ENCODE results near the gene LRRK1.
"Not testable (repeated sequence)": the region's sequence is repeated elsewhere in the genome, so short reads cannot be mapped to it uniquely, and the experiment has no call there.

LRRK1 gene

GRCh38 chr15:101092156-101092866 lies 173.2 kb downstream of the LRRK1 start:
- DNase-seq (ENCODE audit: low read depth), result no peak

GRCh38 chr15:101092867-101093202 lies 173.7 kb downstream of the LRRK1 start:
- DNase-seq (ENCODE audit: low read depth), result no peak

DNA sequence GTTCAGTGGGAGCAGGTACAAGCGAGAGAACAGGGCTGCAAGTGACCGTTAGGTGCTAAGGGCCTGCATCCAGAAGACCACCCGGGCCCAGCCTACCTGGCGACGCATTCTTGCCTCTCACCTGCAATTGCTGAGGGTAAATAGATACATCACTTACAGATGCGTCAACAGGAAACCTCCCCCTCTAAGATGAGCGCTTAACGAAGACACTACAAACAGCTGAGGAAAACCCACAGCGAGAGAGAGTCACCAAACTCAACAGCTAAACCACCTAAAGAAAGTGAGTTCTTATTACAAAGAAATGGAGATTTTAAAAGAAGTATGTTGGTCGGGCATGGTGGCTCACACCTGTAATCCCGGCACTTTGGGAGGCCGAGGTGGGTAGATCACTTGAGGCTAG lies 174.8 kb downstream of the LRRK1 start:
- no peak for DNase-seq (ENCODE audit: low read depth)

DNA sequence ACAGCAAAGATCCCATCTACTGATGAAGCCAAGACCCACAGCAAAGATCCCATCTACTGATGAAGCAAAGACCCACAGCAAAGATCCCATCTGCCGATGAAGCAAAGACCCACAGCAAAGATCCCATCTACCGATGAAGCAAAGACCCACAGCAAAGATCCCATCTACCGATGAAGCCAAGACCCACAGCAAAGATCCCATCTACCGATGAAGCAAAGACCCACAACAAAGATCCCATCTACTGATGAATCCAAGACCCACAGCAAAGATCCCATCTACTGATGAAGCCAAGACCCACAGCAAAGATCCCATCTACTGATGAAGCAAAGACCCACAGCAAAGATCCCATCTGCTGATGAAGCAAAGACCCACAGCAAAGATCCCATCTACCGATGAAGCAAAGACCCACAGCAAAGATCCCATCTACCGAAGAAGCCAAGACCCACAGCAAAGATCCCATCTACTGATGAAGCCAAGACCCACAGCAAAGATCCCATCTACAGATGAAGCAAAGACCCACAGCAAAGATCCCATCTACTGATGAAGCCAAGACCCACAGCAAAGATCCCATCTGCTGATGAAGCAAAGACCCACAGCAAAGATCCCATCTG lies 176.7 kb downstream of the LRRK1 start:
- not testable (repeated sequence) for DNase-seq (ENCODE audit: low read depth)

GRCh38 chr15:101097111-101097510 lies 178.0 kb downstream of the LRRK1 start:
- no peak for DNase-seq (ENCODE audit: low read depth)

GRCh38 chr15:101099183-101099582 lies 180.0 kb downstream of the LRRK1 start:
- no peak for DNase-seq (ENCODE audit: low read depth)

DNA sequence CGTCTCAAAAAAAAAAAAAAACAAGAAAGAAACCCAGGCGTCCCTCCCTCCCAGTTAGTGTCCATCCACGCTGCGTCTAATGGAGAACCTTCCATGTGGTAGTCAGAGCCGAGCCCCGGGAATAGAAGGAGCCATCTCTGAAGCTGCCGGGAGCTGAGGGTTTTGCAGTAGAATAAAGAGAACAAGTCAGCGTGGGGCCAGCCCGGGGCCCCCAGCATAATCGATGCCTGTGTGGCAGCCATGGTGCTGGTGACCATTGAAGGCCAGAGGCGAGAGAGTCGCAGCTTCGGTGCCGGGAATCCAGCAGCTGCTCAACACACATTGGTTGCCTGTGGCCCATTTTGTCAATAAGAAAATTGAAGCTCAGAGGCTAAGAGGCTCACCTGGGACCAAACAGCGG lies 181.0 kb downstream of the LRRK1 start:
- DNase-seq (ENCODE audit: low read depth), result no peak

GRCh38 chr15:101100593-101101442 lies 181.7 kb downstream of the LRRK1 start:
- DNase-seq (ENCODE audit: low read depth), result no peak

GRCh38 chr15:101101676-101102075 lies 182.5 kb downstream of the LRRK1 start:
- no peak for DNase-seq (ENCODE audit: low read depth)

- DNase-seq (ENCODE audit: low read depth), result no peak
These were observed 183.6 kb downstream of the LRRK1 start for GRCh38 chr15:101102746-101103145.

- no peak for DNase-seq (ENCODE audit: low read depth)
These were observed 184.4 kb downstream of the LRRK1 start for GRCh38 chr15:101103598-101103997.

DNA sequence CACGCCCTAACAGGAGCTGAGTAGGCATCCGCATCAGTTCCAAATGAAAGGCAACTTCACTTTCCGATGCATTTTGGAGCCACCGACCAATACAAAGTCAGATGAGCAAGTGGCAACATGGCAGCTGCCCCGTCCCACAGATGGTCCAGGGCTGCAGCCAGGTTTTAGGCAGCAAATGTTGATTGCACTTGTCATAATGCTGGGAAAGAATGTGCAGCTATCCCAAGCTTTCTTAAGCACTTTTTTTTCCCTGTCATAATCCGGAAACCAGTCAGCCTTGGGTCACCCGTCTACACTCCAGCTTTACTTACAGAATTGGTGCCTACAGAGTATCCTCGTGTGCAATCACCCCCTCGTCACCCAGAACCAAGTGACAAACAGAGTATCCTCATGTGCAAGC lies 185.0 kb downstream of the LRRK1 start:
- no peak for DNase-seq (ENCODE audit: low read depth)

GRCh38 chr15:101105059-101105891 lies 186.1 kb downstream of the LRRK1 start:
- no peak for DNase-seq (ENCODE audit: low read depth)

- no peak for DNase-seq (ENCODE audit: low read depth)
These were observed 187.9 kb downstream of the LRRK1 start for GRCh38 chr15:101107101-101107500.

DNA sequence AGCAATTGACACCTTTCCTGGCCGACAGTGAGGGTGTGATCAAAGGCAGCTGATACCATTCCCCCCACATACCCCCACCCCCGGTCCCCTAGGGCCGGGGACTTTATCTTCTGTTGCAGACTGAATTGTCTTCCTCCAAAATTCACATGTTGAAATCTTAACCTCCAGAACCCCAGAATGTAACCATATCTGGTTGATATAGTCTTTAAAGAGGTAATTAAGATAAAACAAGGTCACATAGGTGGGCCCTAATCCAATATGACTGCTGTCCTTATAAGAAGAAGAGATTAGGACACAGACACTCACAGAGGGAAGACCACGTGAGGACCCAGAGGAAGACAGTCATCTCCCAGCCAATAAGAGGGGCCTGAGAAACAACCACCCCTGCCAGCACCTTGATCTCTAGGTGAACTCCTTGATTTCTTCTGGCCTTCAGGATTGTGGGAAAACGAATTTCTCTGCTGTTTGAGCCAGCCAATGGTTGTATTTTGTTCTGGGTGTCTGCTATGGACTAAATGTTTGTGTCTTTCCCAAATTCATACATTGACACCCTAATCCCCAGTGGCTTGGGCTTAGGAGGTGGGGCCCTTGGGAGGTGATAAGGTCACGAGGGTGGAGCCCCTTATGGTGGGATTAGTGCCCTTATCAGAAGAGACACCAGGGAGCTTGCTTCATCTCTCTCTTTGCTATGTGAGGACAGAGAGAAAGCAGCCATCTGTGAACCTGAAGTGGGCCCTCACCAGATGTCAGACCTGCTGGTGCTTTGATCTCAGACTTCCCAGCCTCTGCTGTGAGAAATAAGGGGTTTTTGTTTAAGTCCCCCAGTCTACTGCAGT lies 188.7 kb downstream of the LRRK1 start:
- no peak for DNase-seq (ENCODE audit: low read depth)

DNA sequence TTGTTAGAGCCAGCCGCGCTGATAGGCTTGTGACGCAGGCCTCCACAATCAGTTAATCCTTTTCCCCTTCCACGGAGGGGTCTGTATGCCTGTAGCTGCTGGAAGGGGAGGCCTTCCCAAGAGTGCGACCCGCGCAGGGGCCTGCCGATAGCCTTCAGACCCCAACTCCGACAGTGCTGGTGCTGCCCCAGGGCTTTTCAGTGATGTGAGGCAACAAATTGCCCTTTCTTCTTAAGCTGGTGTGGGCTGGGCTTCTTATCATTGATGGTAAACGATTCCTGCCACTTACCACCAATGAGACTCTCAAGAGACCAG lies 189.3 kb downstream of the LRRK1 start:
- DNase-seq (ENCODE audit: low read depth), result no peak

GRCh38 chr15:101108791-101109190 lies 189.6 kb downstream of the LRRK1 start:
- DNase-seq (ENCODE audit: low read depth), result no peak

DNA sequence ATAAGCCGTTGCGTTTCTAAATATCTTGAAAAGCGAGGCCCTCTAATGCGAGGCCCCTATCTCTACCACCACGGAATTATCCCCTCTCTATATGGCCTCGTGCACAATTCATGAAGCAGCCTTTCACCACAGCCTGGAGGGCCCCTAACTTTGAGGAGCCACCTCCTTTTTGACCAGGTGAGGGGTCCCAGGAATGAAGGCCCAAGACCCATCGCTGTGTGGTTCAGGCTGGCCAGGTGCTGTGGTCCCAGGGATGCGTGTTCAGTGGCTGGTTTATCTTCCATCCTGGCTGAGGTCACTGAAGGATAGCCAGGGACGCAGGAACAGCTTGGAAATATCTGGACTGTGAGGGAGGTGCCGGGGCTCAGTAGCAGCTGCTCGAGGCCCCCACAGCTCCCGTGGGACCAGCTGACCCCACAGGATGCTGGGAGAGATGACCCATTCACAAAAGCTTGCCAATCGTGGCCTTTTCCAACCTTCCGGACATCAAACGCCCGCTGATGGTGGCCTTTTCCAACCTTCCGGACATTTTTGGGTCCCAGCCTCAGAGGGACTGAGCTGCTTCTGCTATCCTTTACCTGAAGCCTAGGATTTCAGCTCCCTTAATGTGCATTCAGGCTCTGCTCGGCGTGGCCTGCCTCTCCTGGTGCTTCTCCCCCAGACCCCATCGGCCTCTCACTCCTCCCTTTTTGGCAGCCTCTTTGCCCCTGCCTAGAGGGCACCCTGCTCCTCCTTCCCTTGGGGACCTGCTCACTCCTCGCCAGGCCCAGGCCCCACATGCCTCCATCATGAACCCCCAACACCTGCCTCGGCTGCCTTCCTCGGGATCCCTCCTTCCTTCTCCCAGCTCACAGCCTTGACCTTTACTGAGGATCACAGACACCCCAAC lies 191.8 kb downstream of the LRRK1 start:
- DNase-seq (ENCODE audit: low read depth), result no peak

DNA sequence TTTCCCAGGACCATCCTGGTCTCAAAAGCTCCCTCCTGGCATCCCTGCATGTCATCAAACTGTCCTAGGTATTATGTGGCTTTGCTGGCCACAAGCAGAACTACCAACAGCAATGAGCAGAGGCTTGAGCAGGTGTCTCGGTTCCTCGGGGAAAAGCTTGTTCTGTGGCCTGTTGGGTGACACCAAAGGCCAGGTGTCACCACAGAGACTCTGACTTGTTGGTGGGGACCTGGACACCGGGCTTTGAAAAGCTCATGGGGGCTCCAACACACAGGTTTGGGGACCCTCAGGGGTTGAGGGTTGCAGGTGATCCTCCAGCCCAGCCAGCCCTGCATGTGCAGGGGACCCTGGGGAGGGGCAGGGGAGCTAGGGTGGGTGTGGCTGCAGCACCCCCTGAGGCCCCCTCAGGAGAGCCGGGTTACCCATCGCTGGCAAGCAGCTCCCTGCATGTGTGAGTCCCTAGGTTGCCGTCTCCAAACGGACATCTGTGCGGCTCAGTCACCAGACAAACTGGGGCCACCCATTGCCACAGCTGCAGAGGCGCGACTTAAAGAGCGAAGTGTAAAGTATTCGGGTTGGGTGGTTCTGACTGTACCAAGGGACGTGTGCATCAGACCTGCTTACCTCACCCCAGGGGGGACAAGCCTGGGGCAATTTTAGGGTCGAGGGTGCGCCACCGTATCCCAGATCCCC lies 192.6 kb downstream of the LRRK1 start:
- DNase-seq (ENCODE audit: low read depth), result no peak

Data from stimulated activated CD8-positive, alpha-beta memory T cell treated with anti-CD3 and anti-CD28 coated beads, Interleukin-15, amount 100 ng/mL, for 24 hours (primary cell).